ENCODE measurements around the gene SEC62.

The SEC62 gene

GRCh38 chr3:170021083-170021482 lies 54.5 kb downstream of the SEC62 start:
- DNase-seq (ENCODE audit: low read depth): no peak
- Histone ChIP-seq H3K36me3 (ENCODE audit: control insufficient read depth, insufficient read depth, low read length, severe bottlenecking) (no peaks in the 10 kb centered on the region), H3K4me3 (ENCODE audit: low read length) (no peak overlapping the region), H3K9me3 (ENCODE audit: control insufficient read depth, low read length) (no peaks in the 10 kb centered on the region), H3K4me1 (ENCODE audit: control insufficient read depth, insufficient read depth, low read length) (no peaks in the 10 kb centered on the region), H3K9ac (ENCODE audit: low read length) (no peak overlapping the region), H3K27me3 (replicated peaks; ENCODE audit: control insufficient read depth, insufficient read depth, low read length) (peaks cover 5% of the 10 kb centered on the region)

DNA sequence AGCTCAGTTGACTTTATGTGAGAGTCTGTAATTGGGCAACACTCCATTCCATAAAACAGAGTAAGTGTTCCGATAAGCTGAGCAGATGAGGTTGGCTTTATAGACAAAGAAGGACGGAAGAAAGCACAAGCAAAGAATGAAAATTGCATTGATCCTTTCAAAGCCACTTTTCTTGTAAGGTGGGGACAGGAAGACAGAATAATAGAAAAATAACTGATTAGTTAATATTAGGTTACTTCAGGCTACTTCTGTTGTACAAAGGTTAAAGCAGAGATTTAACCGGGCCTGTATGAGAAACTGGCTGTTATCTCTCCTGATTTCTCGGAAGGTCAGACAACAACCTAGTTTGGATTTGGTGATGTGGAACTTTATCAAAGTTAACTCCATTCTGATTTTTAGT lies 55.7 kb downstream of the SEC62 start:
- peaks cover 5% of the 10 kb centered on the region for H3K27me3 ChIP-seq (replicated peaks; ENCODE audit: control insufficient read depth, insufficient read depth, low read length)
- no peaks in the 10 kb centered on the region for H3K4me1 ChIP-seq (ENCODE audit: control insufficient read depth, insufficient read depth, low read length)
- no peak overlapping the region for H3K9ac ChIP-seq (ENCODE audit: low read length)
- H3K4me3 ChIP-seq (ENCODE audit: low read length): no peak overlapping the region
- H3K9me3 ChIP-seq (ENCODE audit: control insufficient read depth, low read length): no peaks in the 10 kb centered on the region
- no peak for DNase-seq (ENCODE audit: low read depth)
- no peaks in the 10 kb centered on the region for H3K36me3 ChIP-seq (ENCODE audit: control insufficient read depth, insufficient read depth, low read length, severe bottlenecking)

DNA sequence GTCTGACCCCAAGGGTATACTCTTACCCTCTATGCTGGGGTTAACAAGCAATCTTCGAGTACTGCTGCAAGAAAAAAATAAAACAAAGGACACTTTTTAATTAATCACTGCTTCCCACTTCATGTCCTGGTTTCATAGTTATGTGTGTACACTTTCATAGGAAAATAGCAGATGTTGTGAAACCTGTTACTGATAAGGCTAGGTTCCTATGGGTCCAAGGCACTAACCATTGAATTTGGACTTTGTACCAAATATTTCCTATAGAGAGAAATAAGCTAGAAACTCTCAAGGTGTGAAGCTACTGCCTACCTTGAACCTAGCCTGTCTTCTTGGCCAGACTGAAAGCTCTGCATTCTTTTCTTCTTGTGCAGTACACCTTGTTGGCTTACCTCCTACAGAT lies 56.6 kb downstream of the SEC62 start:
- Histone ChIP-seq H3K9ac (ENCODE audit: low read length) (no peak overlapping the region), H3K27me3 (replicated peaks; ENCODE audit: control insufficient read depth, insufficient read depth, low read length) (peaks cover 5% of the 10 kb centered on the region), H3K36me3 (ENCODE audit: control insufficient read depth, insufficient read depth, low read length, severe bottlenecking) (no peaks in the 10 kb centered on the region), H3K4me3 (ENCODE audit: low read length) (no peak overlapping the region), H3K9me3 (ENCODE audit: control insufficient read depth, low read length) (no peaks in the 10 kb centered on the region), H3K4me1 (ENCODE audit: control insufficient read depth, insufficient read depth, low read length) (no peaks in the 10 kb centered on the region)
- no peak for DNase-seq (ENCODE audit: low read depth)

- Histone ChIP-seq H3K4me3 (ENCODE audit: low read length) (no peak overlapping the region), H3K27me3 (replicated peaks; ENCODE audit: control insufficient read depth, insufficient read depth, low read length) (no peaks in the 10 kb centered on the region)
Observed at GRCh38 chr3:170024581-170024980, 58.0 kb downstream of the SEC62 start.

DNA sequence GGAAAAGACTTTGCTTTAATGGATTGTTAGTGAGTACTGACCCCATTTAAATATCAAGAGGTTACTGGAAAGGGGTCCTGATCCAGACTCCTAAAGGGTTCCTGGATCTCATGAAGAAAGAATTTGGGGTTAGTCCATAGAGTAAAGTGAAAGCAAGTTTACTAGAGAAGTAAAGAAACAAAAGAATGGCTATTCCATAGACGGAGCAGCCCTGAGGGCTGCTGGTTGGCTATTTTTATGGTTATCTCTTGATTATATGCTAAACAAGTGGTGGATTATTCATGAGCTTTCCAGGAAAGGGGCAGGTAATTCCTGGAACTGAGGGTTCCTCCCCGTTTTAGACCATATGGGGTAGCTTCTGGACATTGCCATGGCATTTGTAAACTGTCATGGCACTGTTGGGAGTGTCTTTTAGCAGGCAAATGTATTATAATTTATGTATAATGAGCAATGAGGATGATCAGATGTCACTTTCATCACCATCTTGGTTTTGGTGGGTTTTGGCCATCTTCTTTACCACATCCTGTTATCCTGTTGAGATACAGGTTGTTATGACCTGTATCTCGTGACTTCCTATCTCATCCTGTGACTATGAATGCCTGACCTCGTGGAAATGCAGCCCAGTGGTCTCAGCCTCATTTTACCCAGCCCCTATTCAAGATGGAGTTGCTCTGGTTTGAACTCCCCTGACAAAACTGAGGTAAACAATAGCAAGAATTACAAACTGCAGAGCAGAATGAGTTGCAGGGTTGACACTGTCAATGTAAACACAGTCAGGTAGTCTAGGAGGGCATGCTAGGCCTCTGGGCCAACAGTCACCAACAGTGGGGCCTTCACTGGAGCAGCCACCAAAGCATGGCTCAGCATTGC lies 60.9 kb downstream of the SEC62 start:
- Histone ChIP-seq H3K27me3 (replicated peaks; ENCODE audit: control insufficient read depth, insufficient read depth, low read length) (no peaks in the 10 kb centered on the region), H3K9ac (ENCODE audit: low read length) (no peak overlapping the region), H3K4me1 (ENCODE audit: control insufficient read depth, insufficient read depth, low read length) (no peaks in the 10 kb centered on the region), H3K4me3 (ENCODE audit: low read length) (no peak overlapping the region), H3K9me3 (ENCODE audit: control insufficient read depth, low read length) (no peaks in the 10 kb centered on the region), H3K36me3 (ENCODE audit: control insufficient read depth, insufficient read depth, low read length, severe bottlenecking) (no peaks in the 10 kb centered on the region)
- no peak for DNase-seq (ENCODE audit: low read depth)

More at GRCh38 chr3:170024581-170024980, 58.0 kb downstream of the SEC62 start:
- DNase-seq (ENCODE audit: low read depth): no peak
- Histone ChIP-seq H3K36me3 (ENCODE audit: control insufficient read depth, insufficient read depth, low read length, severe bottlenecking) (no peaks in the 10 kb centered on the region), H3K9ac (ENCODE audit: low read length) (no peak overlapping the region), H3K4me1 (ENCODE audit: control insufficient read depth, insufficient read depth, low read length) (no peaks in the 10 kb centered on the region), H3K9me3 (ENCODE audit: control insufficient read depth, low read length) (no peaks in the 10 kb centered on the region)

GRCh38 chr3:170033489-170033888 lies 66.9 kb downstream of the SEC62 start:
- Histone ChIP-seq H3K4me3 (ENCODE audit: low read length) (no peak overlapping the region), H3K9ac (ENCODE audit: low read length) (no peak overlapping the region), H3K36me3 (ENCODE audit: control insufficient read depth, insufficient read depth, low read length, severe bottlenecking) (no peaks in the 10 kb centered on the region), H3K4me1 (ENCODE audit: control insufficient read depth, insufficient read depth, low read length) (peaks cover 4% of the 10 kb centered on the region), H3K9me3 (ENCODE audit: control insufficient read depth, low read length) (no peaks in the 10 kb centered on the region), H3K27me3 (replicated peaks; ENCODE audit: control insufficient read depth, insufficient read depth, low read length) (peaks cover 20% of the 10 kb centered on the region)
- DNase-seq (ENCODE audit: low read depth): no peak

DNA sequence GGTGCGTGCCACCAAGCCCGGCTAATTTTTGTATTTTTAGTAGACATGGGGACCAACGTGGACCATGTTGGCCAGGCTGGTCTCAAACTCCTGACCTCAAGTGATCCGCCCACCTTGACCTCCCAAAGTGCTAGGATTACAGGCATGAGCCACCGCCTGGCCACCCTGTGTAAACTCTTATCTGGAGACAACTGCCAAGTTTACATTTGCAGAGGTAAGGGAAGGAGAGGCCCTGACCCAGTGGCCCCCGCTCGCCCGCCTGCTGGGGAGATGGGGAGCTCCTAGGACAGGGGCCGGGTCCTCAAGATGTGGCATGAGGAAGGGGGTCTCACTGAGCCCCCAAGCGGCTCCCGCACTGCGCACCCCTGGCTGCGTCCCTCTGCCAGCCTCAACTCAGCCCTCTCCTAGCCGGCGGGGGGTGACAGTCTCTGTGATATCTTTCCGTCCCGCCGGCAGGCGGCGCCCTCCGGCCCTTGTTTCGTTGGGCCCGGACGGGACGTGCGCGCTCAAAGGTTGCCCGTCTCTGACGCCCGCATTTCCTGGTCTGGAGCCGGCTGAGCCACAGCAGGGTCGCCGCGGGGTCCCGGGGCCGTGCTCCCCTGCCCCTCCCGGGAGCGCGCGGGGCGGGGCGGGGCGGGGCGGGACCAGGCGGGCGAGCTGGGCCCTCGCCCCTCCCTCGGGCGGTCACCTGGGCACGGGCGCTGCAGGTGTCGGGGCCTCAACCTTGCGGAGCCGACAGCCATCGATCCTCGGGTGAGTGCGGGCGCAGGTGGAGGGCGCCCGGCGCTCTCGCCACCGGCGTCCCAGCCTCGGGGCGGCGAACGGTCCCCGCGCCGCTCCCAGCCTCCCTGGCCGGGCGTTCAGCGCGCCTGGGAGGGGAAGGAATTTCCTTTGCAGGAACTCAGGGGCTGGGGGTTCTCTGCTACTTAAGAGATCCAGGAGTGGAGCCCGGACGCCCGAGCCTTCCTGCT lies 71.1 kb downstream of the SEC62 start, which contains the start of gene GPR160:
GPR160 (plus strand) TSS at position 533 of the 971 bp plus-strand sequence. CDS start 45,978 bp downstream, outside the sequence.
- Histone ChIP-seq H3K9ac (ENCODE audit: low read length) (no peak within 1 kb of the TSS), H3K4me1 (ENCODE audit: control insufficient read depth, insufficient read depth, low read length) (peaks cover 7% of the 10 kb centered on the region), H3K27me3 (replicated peaks; ENCODE audit: control insufficient read depth, insufficient read depth, low read length) (peaks cover 47% of the 10 kb centered on the region), H3K4me3 (ENCODE audit: low read length) (peak within 1 kb of the TSS; percentile 77), H3K36me3 (ENCODE audit: control insufficient read depth, insufficient read depth, low read length, severe bottlenecking) (no peaks in the 10 kb centered on the region), H3K9me3 (ENCODE audit: control insufficient read depth, low read length) (no peaks in the 10 kb centered on the region)
- peak; percentile 75 for DNase-seq (ENCODE audit: low read depth)

- peaks cover 7% of the 10 kb centered on the region for H3K4me1 ChIP-seq (ENCODE audit: control insufficient read depth, insufficient read depth, low read length)
- H3K9ac ChIP-seq (ENCODE audit: low read length): no peak overlapping the region
- peak overlapping the region; percentile 77 for H3K4me3 ChIP-seq (ENCODE audit: low read length)
- no peaks in the 10 kb centered on the region for H3K9me3 ChIP-seq (ENCODE audit: control insufficient read depth, low read length)
- peaks cover 44% of the 10 kb centered on the region for H3K27me3 ChIP-seq (replicated peaks; ENCODE audit: control insufficient read depth, insufficient read depth, low read length)
- DNase-seq (ENCODE audit: low read depth): peak; percentile 35
- no peaks in the 10 kb centered on the region for H3K36me3 ChIP-seq (ENCODE audit: control insufficient read depth, insufficient read depth, low read length, severe bottlenecking)
Observed at GRCh38 chr3:170038434-170039110, 72.0 kb downstream of the SEC62 start.

DNA sequence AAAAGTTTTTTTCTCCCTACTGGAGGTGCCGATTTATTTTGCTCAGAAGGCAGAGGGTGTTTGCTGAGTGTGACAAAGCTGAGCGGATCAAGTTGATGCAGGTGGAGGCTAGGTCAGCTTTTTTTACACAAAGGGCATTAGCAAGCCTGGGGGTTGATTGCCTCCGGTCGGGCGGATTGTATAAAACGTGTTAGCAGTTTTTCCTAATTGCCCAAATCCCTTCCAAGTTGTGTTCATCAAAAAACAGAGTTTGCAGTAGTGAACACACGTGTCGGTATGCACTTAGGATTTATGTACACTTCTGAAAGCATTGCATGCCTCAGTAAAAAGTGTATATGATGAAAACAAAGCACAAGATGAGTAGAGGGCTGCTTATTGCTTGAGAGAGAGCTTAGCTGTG lies 73.8 kb downstream of the SEC62 start:
- Histone ChIP-seq H3K9me3 (ENCODE audit: control insufficient read depth, low read length) (no peaks in the 10 kb centered on the region), H3K27me3 (replicated peaks; ENCODE audit: control insufficient read depth, insufficient read depth, low read length) (peaks cover 43% of the 10 kb centered on the region), H3K4me3 (ENCODE audit: low read length) (no peak overlapping the region), H3K36me3 (ENCODE audit: control insufficient read depth, insufficient read depth, low read length, severe bottlenecking) (no peaks in the 10 kb centered on the region), H3K9ac (ENCODE audit: low read length) (no peak overlapping the region), H3K4me1 (ENCODE audit: control insufficient read depth, insufficient read depth, low read length) (peaks cover 7% of the 10 kb centered on the region)
- DNase-seq (ENCODE audit: low read depth): no peak

GRCh38 chr3:170043506-170043905 lies 76.9 kb downstream of the SEC62 start:
- H3K4me1 ChIP-seq (ENCODE audit: control insufficient read depth, insufficient read depth, low read length): peaks cover 2% of the 10 kb centered on the region

More at GRCh38 chr3:170043506-170043905, 76.9 kb downstream of the SEC62 start:
- no peak overlapping the region for H3K4me3 ChIP-seq (ENCODE audit: low read length)
- H3K27me3 ChIP-seq (replicated peaks; ENCODE audit: control insufficient read depth, insufficient read depth, low read length): peaks cover 27% of the 10 kb centered on the region
- no peaks in the 10 kb centered on the region for H3K36me3 ChIP-seq (ENCODE audit: control insufficient read depth, insufficient read depth, low read length, severe bottlenecking)
- H3K9me3 ChIP-seq (ENCODE audit: control insufficient read depth, low read length): no peaks in the 10 kb centered on the region
- H3K9ac ChIP-seq (ENCODE audit: low read length): no peak overlapping the region
- DNase-seq (ENCODE audit: low read depth): no peak

All from adipocyte (in vitro differentiated cells).